Amniotic stem cell (primary cell): ENCODE data around the gene LFNG.
"Not testable (repeated sequence)": the region's sequence is repeated elsewhere in the genome, so short reads cannot be mapped to it uniquely, and the experiment has no call there.

Experiments used
- DNase-seq: peaks from one replicate; lab custom pipeline; 2025; lab: John Stamatoyannopoulos, UW

The LFNG gene

GRCh38 chr7:2529161-2530070 is 9.8 kb downstream of the LFNG start:
- peak; percentile 33 for DNase-seq

- DNase-seq, result no peak
These were observed 10.8 kb downstream of the LFNG start for GRCh38 chr7:2530071-2530987.

GRCh38 chr7:2530994-2531795 is 11.6 kb downstream of the LFNG start:
- not testable (repeated sequence) for DNase-seq

GRCh38 chr7:2531796-2532110 is 12.2 kb downstream of the LFNG start:
- DNase-seq, result not testable (repeated sequence)

- not testable (repeated sequence) for DNase-seq
These were observed 12.7 kb downstream of the LFNG start for GRCh38 chr7:2532199-2532772.

GRCh38 chr7:2532816-2533215 is 13.2 kb downstream of the LFNG start:
- not testable (repeated sequence) for DNase-seq

GRCh38 chr7:2533566-2533965 is 14.0 kb downstream of the LFNG start:
- not testable (repeated sequence) for DNase-seq

- DNase-seq, result not testable (repeated sequence)
These were observed 14.6 kb downstream of the LFNG start for GRCh38 chr7:2534214-2534613.

- DNase-seq, result not testable (repeated sequence)
These were observed 16.5 kb downstream of the LFNG start for GRCh38 chr7:2535872-2536627.

- DNase-seq, result no peak
These were observed 18.6 kb downstream of the LFNG start for GRCh38 chr7:2537981-2538851.

GRCh38 chr7:2539031-2539911 is 19.7 kb downstream of the LFNG start:
- no peak for DNase-seq

GRCh38 chr7:2540133-2540532 is 20.6 kb downstream of the LFNG start:
- no peak for DNase-seq

- DNase-seq, result no peak
These were observed 21.1 kb downstream of the LFNG start for GRCh38 chr7:2540641-2541051.

- DNase-seq, result no peak
These were observed 21.9 kb downstream of the LFNG start for GRCh38 chr7:2541291-2542010.

GRCh38 chr7:2542011-2542915 is 22.7 kb downstream of the LFNG start:
- no peak for DNase-seq

- no peak for DNase-seq
These were observed 23.6 kb downstream of the LFNG start for GRCh38 chr7:2542916-2543871.
